MCF 10A (cell line): ENCODE measurements around the gene GSK3B. TPM values are rescaled to one million over a fixed set of nuclear protein-coding genes. Genes with fewer than 3 reads are reported as not detected.

Experiments
- BruUV-seq: library from RNA; stranded (reverse); fragments of 400-500 nt; replicated peaks from 2 replicates; lab custom pipeline; 2021; lab: Mats Ljungman, UMichigan
- CTCF ChIA-PET: fragments of 300-600 bp; sonication (Branson Sonifier 250); formaldehyde crosslinking; extraction: SDS; loops from one replicate; lab custom pipeline; 2021; ENCODE audit warnings: antibody characterized with exemption, inconsistent platforms; lab: Yijun Ruan, JAX
- POLR2A ChIA-PET: fragments of 300-600, 350-650 bp; sonication (Branson Sonifier 250); formaldehyde crosslinking; extraction: SDS; loops from one replicate; lab custom pipeline; 2020; ENCODE audit warnings: antibody characterized with exemption, inconsistent platforms; lab: Yijun Ruan, JAX
- DNase-seq: peaks from one replicate; pipeline ENCODE4 v3.0.0-alpha.2; 2018; ENCODE audit not compliant: unreplicated experiment
- H3K27ac Mint-ChIP-seq: one replicate; pipeline ENCODE4 v1.8.0; 2022; ENCODE audit warnings: mild to moderate bottlenecking, low read depth, mixed read lengths; ENCODE audit not compliant: unreplicated experiment
- H3K27me3 Mint-ChIP-seq: one replicate; pipeline ENCODE4 v1.8.0; 2022; ENCODE audit warnings: mixed read lengths; ENCODE audit not compliant: insufficient read depth, unreplicated experiment
- H3K36me3 Mint-ChIP-seq: one replicate; pipeline ENCODE4 v1.8.0; 2022; ENCODE audit warnings: mild to moderate bottlenecking, moderate library complexity, mixed read lengths; ENCODE audit not compliant: insufficient read depth, unreplicated experiment
- H3K4me1 Mint-ChIP-seq: one replicate; pipeline ENCODE4 v1.8.0; 2022; ENCODE audit warnings: mixed read lengths; ENCODE audit not compliant: insufficient read depth, unreplicated experiment
- H3K4me3 Mint-ChIP-seq: one replicate; pipeline ENCODE4 v1.8.0; 2022; ENCODE audit warnings: mild to moderate bottlenecking, moderate library complexity, mixed read lengths; ENCODE audit not compliant: unreplicated experiment
- H3K9me3 Mint-ChIP-seq: one replicate; pipeline ENCODE4 v1.8.0; 2022; ENCODE audit warnings: mixed read lengths; ENCODE audit not compliant: unreplicated experiment
- CTCF ChIP-seq: fragments of 200-600 bp; IDR thresholded peaks from one replicate; pipeline ENCODE4 v1.8.0; 2022; ENCODE audit warnings: antibody characterized with exemption, mild to moderate bottlenecking; ENCODE audit not compliant: unreplicated experiment
- intact Hi-C: fragments of 100-400 bp; cut with micrococcal nuclease; formaldehyde crosslinking; loops from 2 replicates; pipeline ENCODE4 v1.14.1; 2022
- total RNA-seq: library from RNA; stranded (reverse); gene quantifications from 2 replicates; pipeline ENCODE4 v1.2.3, GENCODE V29; 2022

Gene GSK3B
- total RNA-seq, 1 experiment from 2014 or later = 71.5 TPM

GRCh38 chr3:120140098-120140742, 46.0 kb upstream of the GSK3B start:
- DNase-seq = no peak
- intact Hi-C loops = no loop called here
- ChIA-PET POLR2A (no interaction called here), CTCF (interaction anchor here (0.6 to 1.4 kb wide), 3 partner anchors 8 to 38 kb away, joined by 3 read pairs; no protein-coding TSS in a partner anchor)
- H3K9me3 Mint-ChIP-seq = no peaks in the 10 kb centered on the region
- no peaks in the 10 kb centered on the region for H3K27me3 Mint-ChIP-seq
- no peak overlapping the region for H3K27ac Mint-ChIP-seq
- BruUV-seq = no TSS peak
- peaks cover 10% of the 10 kb centered on the region for H3K36me3 Mint-ChIP-seq
- H3K4me1 Mint-ChIP-seq = peaks cover 34% of the 10 kb centered on the region
- H3K4me3 Mint-ChIP-seq = no peak overlapping the region
- no peak for TF ChIP-seq CTCF

GRCh38 chr3:120139140-120139539, 44.9 kb upstream of the GSK3B start:
- H3K36me3 Mint-ChIP-seq = peaks cover 7% of the 10 kb centered on the region
- TF ChIP-seq CTCF = no peak
- H3K4me1 Mint-ChIP-seq = peaks cover 27% of the 10 kb centered on the region
- intact Hi-C loops = no loop called here
- DNase-seq = no peak
- no peak overlapping the region for H3K4me3 Mint-ChIP-seq
- POLR2A ChIA-PET = interaction anchor here (0.6 kb wide), 1 partner anchor 137 kb away, joined by 4 read pairs; no protein-coding TSS in a partner anchor
- CTCF ChIA-PET = interaction anchor here (0.6 to 0.9 kb wide), 3 partner anchors 9 to 39 kb away, joined by 3 read pairs; no protein-coding TSS in a partner anchor
- H3K27ac Mint-ChIP-seq = no peak overlapping the region
- no peaks in the 10 kb centered on the region for H3K27me3 Mint-ChIP-seq
- H3K9me3 Mint-ChIP-seq = no peaks in the 10 kb centered on the region
- no TSS peak for BruUV-seq

- ChIA-PET POLR2A (interaction anchor here (1.1 to 1.4 kb wide), 2 partner anchors 10 to 42 kb away, joined by 3 read pairs; no protein-coding TSS in a partner anchor), CTCF (interaction anchor here (1.0 kb wide), 1 partner anchor 243 kb away, joined by 5 read pairs; no protein-coding TSS in a partner anchor)
- no peak for DNase-seq
- Mint-ChIP-seq H3K27me3 (no peaks in the 10 kb centered on the region), H3K36me3 (no peaks in the 10 kb centered on the region), H3K27ac (no peak overlapping the region), H3K4me1 (peaks cover 22% of the 10 kb centered on the region), H3K9me3 (no peaks in the 10 kb centered on the region), H3K4me3 (no peak overlapping the region)
- intact Hi-C loops = no loop called here
- no peak for TF ChIP-seq CTCF
- no TSS peak for BruUV-seq
Observed at GRCh38 chr3:120137548-120137947, 43.3 kb upstream of the GSK3B start.

- H3K4me1 Mint-ChIP-seq = no peaks in the 10 kb centered on the region
- DNase-seq = no peak
- H3K4me3 Mint-ChIP-seq = no peak overlapping the region
- no peaks in the 10 kb centered on the region for H3K27me3 Mint-ChIP-seq
- H3K36me3 Mint-ChIP-seq = no peaks in the 10 kb centered on the region
- H3K27ac Mint-ChIP-seq = no peak overlapping the region
- H3K9me3 Mint-ChIP-seq = no peaks in the 10 kb centered on the region
- POLR2A ChIA-PET = interaction anchor here (0.7 to 2.7 kb wide), 4 partner anchors 15 to 1409 kb away, joined by 3 to 11 read pairs (median 3); no protein-coding TSS in a partner anchor
- CTCF ChIA-PET = no interaction called here
- intact Hi-C loops = no loop called here
- BruUV-seq = no TSS peak
- TF ChIP-seq CTCF = no peak
Observed at GRCh38 chr3:120130656-120131055, 36.4 kb upstream of the GSK3B start.
